VCaP (cell line): ENCODE measurements around the gene RBAK.
A peak's percentile ranks its signal among the peaks of the same experiment; 100 is the strongest.
"Not testable (repeated sequence)": the region's sequence is repeated elsewhere in the genome, so short reads cannot be mapped to it uniquely, and the experiment has no call there.

Experiments
- H3K27ac ChIP-seq: fragments of 450-650 bp; 2 replicates; pipeline ENCODE4 v1.5.1; 2017
- TF ChIP-seq, protein P1 (sequence below): fragments of 450-650 bp; conservative IDR thresholded peaks from 2 replicates; pipeline ENCODE4 v1.5.1; 2017; ENCODE audit warnings: mild to moderate bottlenecking, moderate library complexity

Gene RBAK

DNA sequence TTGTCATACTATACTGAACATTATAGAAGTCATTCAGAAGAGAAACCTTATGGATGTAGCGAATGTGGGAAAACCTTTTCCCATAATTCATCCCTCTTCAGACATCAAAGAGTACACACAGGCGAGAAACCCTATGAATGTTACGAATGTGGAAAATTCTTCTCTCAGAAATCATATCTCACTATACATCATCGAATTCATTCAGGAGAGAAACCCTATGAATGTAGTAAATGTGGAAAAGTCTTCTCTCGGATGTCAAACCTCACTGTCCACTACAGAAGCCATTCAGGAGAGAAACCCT is 19.4 kb downstream of the RBAK start:
- TF ChIP-seq, protein P1, sequence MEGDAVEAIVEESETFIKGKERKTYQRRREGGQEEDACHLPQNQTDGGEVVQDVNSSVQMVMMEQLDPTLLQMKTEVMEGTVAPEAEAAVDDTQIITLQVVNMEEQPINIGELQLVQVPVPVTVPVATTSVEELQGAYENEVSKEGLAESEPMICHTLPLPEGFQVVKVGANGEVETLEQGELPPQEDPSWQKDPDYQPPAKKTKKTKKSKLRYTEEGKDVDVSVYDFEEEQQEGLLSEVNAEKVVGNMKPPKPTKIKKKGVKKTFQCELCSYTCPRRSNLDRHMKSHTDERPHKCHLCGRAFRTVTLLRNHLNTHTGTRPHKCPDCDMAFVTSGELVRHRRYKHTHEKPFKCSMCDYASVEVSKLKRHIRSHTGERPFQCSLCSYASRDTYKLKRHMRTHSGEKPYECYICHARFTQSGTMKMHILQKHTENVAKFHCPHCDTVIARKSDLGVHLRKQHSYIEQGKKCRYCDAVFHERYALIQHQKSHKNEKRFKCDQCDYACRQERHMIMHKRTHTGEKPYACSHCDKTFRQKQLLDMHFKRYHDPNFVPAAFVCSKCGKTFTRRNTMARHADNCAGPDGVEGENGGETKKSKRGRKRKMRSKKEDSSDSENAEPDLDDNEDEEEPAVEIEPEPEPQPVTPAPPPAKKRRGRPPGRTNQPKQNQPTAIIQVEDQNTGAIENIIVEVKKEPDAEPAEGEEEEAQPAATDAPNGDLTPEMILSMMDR, result no peak
- H3K27ac ChIP-seq, result no peak overlapping the region

DNA sequence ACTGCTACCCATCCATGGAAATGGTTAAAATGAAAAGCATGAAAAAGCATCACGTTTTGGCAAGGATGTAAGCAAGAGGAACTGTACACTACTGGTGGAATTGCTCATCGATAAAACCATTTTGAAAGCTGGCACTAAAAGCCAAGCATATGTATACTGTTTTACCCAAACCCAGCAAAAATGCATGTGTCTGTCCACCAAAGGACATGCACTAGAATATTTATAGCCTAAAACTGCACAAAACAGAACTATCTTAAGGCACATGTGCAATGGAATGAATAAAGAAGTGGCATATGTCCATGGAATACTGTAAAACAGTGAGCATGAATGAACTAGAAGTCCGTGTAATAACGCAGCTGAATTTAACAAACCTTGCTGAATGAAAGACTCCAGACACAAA is 22.9 kb downstream of the RBAK start:
- no peak overlapping the region for H3K27ac ChIP-seq
- TF ChIP-seq, protein P1, result no peak

DNA sequence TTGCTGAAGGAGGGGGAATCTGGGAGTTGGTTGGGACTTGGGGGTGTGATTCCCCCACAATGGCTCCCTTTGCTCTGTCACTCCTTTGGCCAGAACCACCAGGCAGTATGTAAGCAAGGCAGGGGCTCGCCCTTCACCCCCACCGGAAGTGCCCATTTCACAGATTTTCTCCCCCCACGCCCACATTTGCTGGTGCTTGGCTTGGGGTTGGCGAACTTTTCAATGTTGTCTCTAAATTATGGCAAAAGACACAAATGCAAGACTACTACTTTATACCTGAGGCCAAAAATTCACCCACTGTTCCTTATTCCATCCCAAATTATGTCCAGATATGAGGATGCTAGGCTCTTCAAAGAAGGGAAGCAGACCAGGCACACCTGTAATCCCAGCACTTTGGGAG is 24.5 kb downstream of the RBAK start:
- no peak overlapping the region for H3K27ac ChIP-seq
- TF ChIP-seq, protein P1, result no peak

DNA sequence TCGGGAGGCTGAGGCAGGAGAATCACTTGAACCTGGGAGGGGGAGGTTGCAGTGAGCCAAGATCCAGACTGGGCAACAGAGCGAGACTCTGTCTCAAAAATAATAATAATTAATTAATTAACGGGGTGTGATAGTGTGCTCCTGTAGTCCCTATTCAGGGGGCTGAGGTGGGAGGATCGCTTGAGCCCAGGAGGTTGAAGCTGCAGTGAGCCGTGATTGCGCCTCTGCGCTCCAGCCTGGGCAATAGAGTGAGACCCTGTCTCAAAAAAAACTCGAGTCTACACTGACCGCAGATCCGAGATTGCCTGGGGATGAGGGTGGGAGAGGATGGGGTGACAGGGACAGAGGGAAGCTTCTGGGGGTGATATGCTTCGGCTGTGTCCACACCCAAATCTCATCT is 29.5 kb downstream of the RBAK start:
- not testable (repeated sequence) for H3K27ac ChIP-seq

DNA sequence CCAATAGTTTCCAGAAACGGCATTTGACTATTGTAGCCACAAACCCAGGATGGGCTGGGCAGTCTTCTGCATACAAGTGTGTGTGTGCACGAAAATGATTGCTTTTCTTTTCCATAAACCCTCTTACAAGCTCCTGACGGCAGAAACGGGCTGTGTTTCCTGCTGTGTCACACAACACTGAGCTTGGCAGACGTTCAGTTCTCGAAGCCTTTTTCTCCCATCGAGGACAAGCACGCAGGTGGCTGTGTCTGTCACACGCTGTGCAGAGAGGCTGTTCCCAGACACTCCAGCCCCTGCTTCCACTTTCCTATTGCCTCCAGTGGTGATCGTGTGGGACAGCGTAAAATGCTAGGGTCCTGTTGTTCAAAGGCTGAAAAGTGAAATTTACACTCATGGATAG is 32.1 kb downstream of the RBAK start:
- TF ChIP-seq, protein P1, result no peak
- H3K27ac ChIP-seq, result peak overlapping the region; percentile 56

DNA sequence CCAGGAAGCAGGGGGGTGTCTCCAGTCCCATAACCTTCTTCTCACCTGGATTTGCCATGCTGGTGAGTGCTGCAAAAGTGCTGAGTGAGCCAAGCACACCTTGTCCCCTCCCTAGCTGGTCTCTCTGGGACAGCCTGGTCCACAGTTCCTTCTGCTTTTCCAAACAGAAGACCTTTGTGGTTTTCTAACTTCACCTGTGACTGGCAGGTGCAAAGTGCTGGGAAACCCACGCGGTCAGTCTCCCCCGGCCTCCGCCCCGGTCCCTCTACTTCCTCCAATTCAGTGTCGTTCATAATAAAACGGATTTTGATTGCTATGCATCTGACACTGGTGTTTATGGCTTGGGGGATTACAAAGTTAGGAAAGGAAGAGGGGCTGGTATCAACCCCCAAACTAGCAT is 37.1 kb downstream of the RBAK start:
- H3K27ac ChIP-seq, result no peak overlapping the region
- TF ChIP-seq, protein P1, result no peak

DNA sequence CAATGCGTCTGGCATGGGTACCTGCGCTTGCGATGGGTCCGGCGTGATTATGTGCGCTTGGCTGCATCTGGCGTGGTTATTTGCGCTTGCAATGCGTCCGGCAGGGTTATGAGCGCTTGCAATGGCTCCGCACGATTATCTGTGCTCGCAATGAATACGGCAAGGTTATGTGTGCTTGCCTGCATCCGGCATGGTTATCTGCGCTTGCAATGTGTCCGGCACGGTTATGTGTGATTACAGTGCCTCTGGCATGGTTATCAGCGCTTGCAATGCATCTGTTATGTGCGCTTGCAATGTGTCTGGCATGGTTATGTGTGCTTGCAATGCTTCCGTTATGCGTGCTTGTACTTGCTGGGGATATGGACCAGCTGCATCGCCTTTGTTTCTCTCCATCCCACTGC is 37.7 kb downstream of the RBAK start:
- no peak overlapping the region for H3K27ac ChIP-seq
- TF ChIP-seq, protein P1, result no peak

DNA sequence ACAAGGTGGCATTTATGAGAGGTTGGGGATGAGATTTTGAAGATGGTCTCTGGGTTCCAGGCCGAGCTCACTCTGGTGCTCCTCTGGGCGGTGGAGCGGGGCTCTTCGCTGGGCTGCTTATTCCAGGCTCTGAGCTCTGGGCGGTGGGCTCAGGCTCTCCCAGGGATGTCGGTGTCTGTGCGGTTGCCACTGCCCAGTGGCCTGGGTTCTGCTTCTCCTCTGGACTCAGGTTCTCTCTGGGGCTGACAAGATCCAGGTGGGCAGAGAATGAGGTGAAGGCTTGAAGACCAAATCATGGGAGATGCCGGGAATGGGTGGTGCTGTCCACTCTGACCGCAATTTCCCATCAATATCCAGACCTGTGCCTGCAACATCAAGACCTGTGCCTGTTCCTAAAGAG is 40.6 kb downstream of the RBAK start:
- H3K27ac ChIP-seq, result no peak overlapping the region
- TF ChIP-seq, protein P1, result no peak
